Fibroblast of villous mesenchyme (primary cell): Measurements from ENCODE around the gene CHAF1B. TPM values are rescaled to one million over a fixed set of nuclear protein-coding genes. Genes with fewer than 3 reads are reported as not detected.

Experiments used
- DNase-seq: peaks from one replicate; pipeline ENCODE4 v3.0.0-alpha.2; 2010; ENCODE audit warnings: low read depth
- H3K4me3 ChIP-seq: 2 replicates; pipeline ENCODE4 v1.5.1; 2011; ENCODE audit warnings: low read depth, mild to moderate bottlenecking, low read length
- CTCF ChIP-seq: IDR thresholded peaks from 2 replicates; pipeline ENCODE4 v1.5.1; 2012; ENCODE audit warnings: low read depth, mild to moderate bottlenecking, low read length; ENCODE audit not compliant: insufficient read depth
- total RNA-seq: library from RNA; depleted of rRNA; stranded (reverse); fragments of >200 nt; gene quantifications from 2 replicates; pipeline ENCODE4 v1.2.3, GENCODE V29; 2012

CHAF1B gene
- total RNA-seq, 1 donor: 3.5 TPM

GRCh38 chr21:36450511-36450910 lies 65.3 kb downstream of the CHAF1B start:
- no peak for DNase-seq
- no peak for TF ChIP-seq CTCF
- no peak overlapping the region for H3K4me3 ChIP-seq

GRCh38 chr21:36451506-36451905 lies 66.3 kb downstream of the CHAF1B start:
- TF ChIP-seq CTCF: no peak
- H3K4me3 ChIP-seq: no peak overlapping the region
- no peak for DNase-seq

GRCh38 chr21:36452281-36452825 lies 67.2 kb downstream of the CHAF1B start:
- DNase-seq: no peak
- TF ChIP-seq CTCF: no peak
- H3K4me3 ChIP-seq: no peak overlapping the region

- H3K4me3 ChIP-seq: no peak overlapping the region
These were observed 68.9 kb downstream of the CHAF1B start for GRCh38 chr21:36454093-36454531.

GRCh38 chr21:36454706-36455105 lies 69.5 kb downstream of the CHAF1B start:
- DNase-seq: no peak
- no peak for TF ChIP-seq CTCF
- H3K4me3 ChIP-seq: no peak overlapping the region

More at GRCh38 chr21:36454093-36454531, 68.9 kb downstream of the CHAF1B start:
- no peak for TF ChIP-seq CTCF
- DNase-seq: no peak

GRCh38 chr21:36456729-36457414 lies 71.7 kb downstream of the CHAF1B start:
- DNase-seq: no peak
- no peak for TF ChIP-seq CTCF
- no peak overlapping the region for H3K4me3 ChIP-seq
